ENCODE results near the gene FAM217B.
A peak's percentile ranks its signal among the peaks of the same experiment; 100 is the strongest.

FAM217B gene

GRCh38 chr20:59932616-59933295 lies 7.4 kb upstream of the FAM217B start:
- Histone ChIP-seq H3K4me1 (peaks cover 29% of the 10 kb centered on the region), H3K9me3 (no peaks in the 10 kb centered on the region), H3K4me3 (no peak overlapping the region), H3K27me3 (ENCODE audit: low read depth) (no peaks in the 10 kb centered on the region), H3K36me3 (replicated peaks) (no peaks in the 10 kb centered on the region; the same call in 1 of the 2 replicates)
- in situ Hi-C loops (cut with MboI; ENCODE audit: low sequenced_read_pairs), result loop anchor here (25.0 kb wide), 1 partner anchor 895 kb away; the partner anchor contains the start of genes ATP5F1E and PRELID3B
- DNase-seq (ENCODE audit: low spot score in 2 of 2), result no peak

- Histone ChIP-seq H3K4me1 (peaks cover 33% of the 10 kb centered on the region), H3K27me3 (ENCODE audit: low read depth) (no peaks in the 10 kb centered on the region), H3K9me3 (no peaks in the 10 kb centered on the region), H3K36me3 (replicated peaks) (no peaks in the 10 kb centered on the region; the same call in 1 of the 2 replicates), H3K4me3 (peak within 1 kb of the TSS; percentile 42)
- DNase-seq (ENCODE audit: low spot score in 2 of 2), result no peak
- in situ Hi-C loops (cut with MboI; ENCODE audit: low sequenced_read_pairs), result loop anchor here (25.0 kb wide), 1 partner anchor 896 kb away; the partner anchor contains the start of genes ATP5F1E and PRELID3B
These were observed 6.8 kb upstream of the FAM217B start, which contains the start of gene SYCP2 for GRCh38 chr20:59933296-59933848. SYCP2 (minus strand) TSS chr20:59933637; CDS start chr20:59922413, 11,224 bp downstream.

GRCh38 chr20:59933849-59934585 lies 6.2 kb upstream of the FAM217B start:
- peaks cover 35% of the 10 kb centered on the region for H3K4me1 ChIP-seq
- peak overlapping the region; percentile 42 for H3K4me3 ChIP-seq
- peak; percentile 72 to 87 for DNase-seq (ENCODE audit: low spot score in 2 of 2)
- no peaks in the 10 kb centered on the region for H3K27me3 ChIP-seq (ENCODE audit: low read depth)
- no peaks in the 10 kb centered on the region for H3K9me3 ChIP-seq
- no peaks in the 10 kb centered on the region; the same call in 1 of the 2 replicates for H3K36me3 ChIP-seq (replicated peaks)
- in situ Hi-C loops (cut with MboI; ENCODE audit: low sequenced_read_pairs), result loop anchor here (25.0 kb wide), 1 partner anchor 897 kb away; the partner anchor contains the start of genes ATP5F1E and PRELID3B

- no peaks in the 10 kb centered on the region; the same call in 1 of the 2 replicates for H3K36me3 ChIP-seq (replicated peaks)
- no peaks in the 10 kb centered on the region for H3K27me3 ChIP-seq (ENCODE audit: low read depth)
- in situ Hi-C loops (cut with MboI; ENCODE audit: low sequenced_read_pairs), result loop anchor here (25.0 kb wide), 1 partner anchor 898 kb away; the partner anchor contains the start of genes ATP5F1E and PRELID3B
- H3K9me3 ChIP-seq, result no peaks in the 10 kb centered on the region
- H3K4me3 ChIP-seq, result no peak overlapping the region
- no peak for DNase-seq (ENCODE audit: low spot score in 2 of 2)
- H3K4me1 ChIP-seq, result peaks cover 26% of the 10 kb centered on the region
These were observed 4.6 kb upstream of the FAM217B start for GRCh38 chr20:59935457-59936185.

GRCh38 chr20:59936409-59936808 lies 3.8 kb upstream of the FAM217B start:
- H3K27me3 ChIP-seq (ENCODE audit: low read depth), result no peaks in the 10 kb centered on the region
- H3K9me3 ChIP-seq, result no peaks in the 10 kb centered on the region
- no peak for DNase-seq (ENCODE audit: low spot score in 2 of 2)
- no peaks in the 10 kb centered on the region; the same call in 1 of the 2 replicates for H3K36me3 ChIP-seq (replicated peaks)
- H3K4me1 ChIP-seq, result peaks cover 26% of the 10 kb centered on the region
- in situ Hi-C loops (cut with MboI; ENCODE audit: low sequenced_read_pairs), result loop anchor here (25.0 kb wide), 1 partner anchor 899 kb away; the partner anchor contains the start of genes ATP5F1E and PRELID3B
- H3K4me3 ChIP-seq, result no peak overlapping the region

- no peak for DNase-seq (ENCODE audit: low spot score in 2 of 2)
- no peak overlapping the region for H3K4me3 ChIP-seq
- in situ Hi-C loops (cut with MboI; ENCODE audit: low sequenced_read_pairs), result loop anchor here (25.0 kb wide), 1 partner anchor 900 kb away; the partner anchor contains the start of genes ATP5F1E and PRELID3B
- no peaks in the 10 kb centered on the region for H3K9me3 ChIP-seq
- no peaks in the 10 kb centered on the region; the same call in 1 of the 2 replicates for H3K36me3 ChIP-seq (replicated peaks)
- peaks cover 26% of the 10 kb centered on the region for H3K4me1 ChIP-seq
- no peaks in the 10 kb centered on the region for H3K27me3 ChIP-seq (ENCODE audit: low read depth)
These were observed 3.0 kb upstream of the FAM217B start for GRCh38 chr20:59937150-59937549.

GRCh38 chr20:59938221-59938620 lies 2.0 kb upstream of the FAM217B start:
- in situ Hi-C loops (cut with MboI; ENCODE audit: low sequenced_read_pairs), result loop anchor here (25.0 kb wide), 1 partner anchor 901 kb away; the partner anchor contains the start of genes ATP5F1E and PRELID3B
- H3K4me1 ChIP-seq, result peaks cover 28% of the 10 kb centered on the region
- no peaks in the 10 kb centered on the region for H3K27me3 ChIP-seq (ENCODE audit: low read depth)
- no peaks in the 10 kb centered on the region for H3K9me3 ChIP-seq
- no peak overlapping the region for H3K4me3 ChIP-seq
- peaks cover 10% of the 10 kb centered on the region; the same call in 1 of the 2 replicates for H3K36me3 ChIP-seq (replicated peaks)
- DNase-seq (ENCODE audit: low spot score in 2 of 2), result no peak

- H3K9me3 ChIP-seq, result no peaks in the 10 kb centered on the region
- peaks cover 28% of the 10 kb centered on the region for H3K4me1 ChIP-seq
- no peaks in the 10 kb centered on the region for H3K27me3 ChIP-seq (ENCODE audit: low read depth)
- DNase-seq (ENCODE audit: low spot score in 2 of 2), result no peak
- no peak overlapping the region for H3K4me3 ChIP-seq
- H3K36me3 ChIP-seq (replicated peaks), result peaks cover 13% of the 10 kb centered on the region; the same call in 1 of the 2 replicates
- in situ Hi-C loops (cut with MboI; ENCODE audit: low sequenced_read_pairs), result loop anchor here (25.0 kb wide), 1 partner anchor 901 kb away; the partner anchor contains the start of genes ATP5F1E and PRELID3B
These were observed 1.5 kb upstream of the FAM217B start for GRCh38 chr20:59938696-59939051.

GRCh38 chr20:59939052-59939878 lies 924 bp upstream of the FAM217B start:
- in situ Hi-C loops (cut with MboI; ENCODE audit: low sequenced_read_pairs), result loop anchor here (25.0 kb wide), 1 partner anchor 902 kb away; the partner anchor contains the start of genes ATP5F1E and PRELID3B
- Histone ChIP-seq H3K9me3 (no peaks in the 10 kb centered on the region), H3K4me3 (peak overlapping the region; percentile 59), H3K36me3 (replicated peaks) (peaks cover 17% of the 10 kb centered on the region), H3K27me3 (ENCODE audit: low read depth) (no peaks in the 10 kb centered on the region), H3K4me1 (peaks cover 28% of the 10 kb centered on the region)
- DNase-seq (ENCODE audit: low spot score in 2 of 2), result no peak

- H3K4me3 ChIP-seq, result peak overlapping the region; percentile 59
- in situ Hi-C loops (cut with MboI; ENCODE audit: low sequenced_read_pairs), result loop anchor here (25.0 kb wide), 1 partner anchor 903 kb away; the partner anchor contains the start of genes ATP5F1E and PRELID3B
- no peaks in the 10 kb centered on the region for H3K9me3 ChIP-seq
- peaks cover 20% of the 10 kb centered on the region for H3K36me3 ChIP-seq (replicated peaks)
- peaks cover 30% of the 10 kb centered on the region for H3K4me1 ChIP-seq
- peak in 1 of 2 experiments; percentile 30 for DNase-seq (ENCODE audit: low spot score in 2 of 2)
- H3K27me3 ChIP-seq (ENCODE audit: low read depth), result no peaks in the 10 kb centered on the region
These were observed 385 bp upstream of the FAM217B start for GRCh38 chr20:59939879-59940128.

GRCh38 chr20:59940956-59941294 lies 736 bp downstream of the FAM217B start:
- Histone ChIP-seq H3K36me3 (replicated peaks) (peaks cover 20% of the 10 kb centered on the region), H3K4me1 (peaks cover 40% of the 10 kb centered on the region), H3K27me3 (ENCODE audit: low read depth) (no peaks in the 10 kb centered on the region), H3K4me3 (peak overlapping the region; percentile 59), H3K9me3 (no peaks in the 10 kb centered on the region)
- no peak for DNase-seq (ENCODE audit: low spot score in 2 of 2)
- in situ Hi-C loops (cut with MboI; ENCODE audit: low sequenced_read_pairs), result loop anchor here (25.0 kb wide), 1 partner anchor 904 kb away; the partner anchor contains the start of genes ATP5F1E and PRELID3B

GRCh38 chr20:59942245-59942644 lies 2.1 kb downstream of the FAM217B start:
- in situ Hi-C loops (cut with MboI; ENCODE audit: low sequenced_read_pairs), result loop anchor here (25.0 kb wide), 1 partner anchor 905 kb away; the partner anchor contains the start of genes ATP5F1E and PRELID3B
- Histone ChIP-seq H3K27me3 (ENCODE audit: low read depth) (no peaks in the 10 kb centered on the region), H3K4me3 (no peak overlapping the region), H3K4me1 (peaks cover 52% of the 10 kb centered on the region), H3K36me3 (replicated peaks) (peaks cover 20% of the 10 kb centered on the region), H3K9me3 (no peaks in the 10 kb centered on the region)
- DNase-seq (ENCODE audit: low spot score in 2 of 2), result no peak
